ENCODE measurements around the gene ETV5. TPM values are rescaled to one million over a fixed set of nuclear protein-coding genes. Genes with fewer than 3 reads are reported as not detected.
A peak's percentile ranks its signal among the peaks of the same experiment; 100 is the strongest.
"Not testable (repeated sequence)": the region's sequence is repeated elsewhere in the genome, so short reads cannot be mapped to it uniquely, and the experiment has no call there.

Gene ETV5
- total RNA-seq, 2 experiments from 2014 or later: 0.74 to 1.3 TPM

DNA sequence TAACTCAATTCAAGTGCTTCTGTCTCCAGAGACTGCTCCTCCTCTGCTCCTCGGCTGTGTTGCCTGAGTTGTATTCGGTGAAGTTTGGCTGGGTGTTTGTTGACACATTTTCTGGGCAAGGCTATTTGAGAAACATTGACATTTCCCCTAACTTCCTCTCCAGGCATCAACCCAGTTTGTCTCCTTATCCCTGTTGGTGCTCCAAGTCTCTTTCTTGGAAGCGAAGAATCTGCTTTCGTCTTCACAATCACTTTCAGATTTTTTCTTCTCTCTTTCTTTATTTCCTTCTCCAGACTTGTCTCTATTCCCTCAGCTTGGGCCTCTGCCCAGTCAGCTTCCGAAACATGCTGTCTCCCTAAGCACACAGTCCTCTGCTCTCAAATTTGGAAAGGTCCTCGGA, 84.7 kb downstream of the ETV5 start:
- H3K36me3 Mint-ChIP-seq: no peaks in the 10 kb centered on the region
- ChIA-PET POLR2A (interaction anchor here (0.8 kb wide), 1 partner anchor 546 kb away, joined by 3 read pairs; the partner anchor contains the start of gene DNAJB11), CTCF (interaction anchor here (0.6 to 1.5 kb wide), 2 partner anchors 40 to 186 kb away, joined by 3 read pairs; no protein-coding TSS in a partner anchor)
- no peak for DNase-seq
- H3K4me1 Mint-ChIP-seq (ENCODE audit: low read depth): peaks cover 8% of the 10 kb centered on the region
- no peak overlapping the region for H3K4me3 Mint-ChIP-seq
- no peaks in the 10 kb centered on the region for H3K9me3 Mint-ChIP-seq
- intact Hi-C loops (cut with micrococcal nuclease): no loop called here
- no peak overlapping the region for H3K27ac Mint-ChIP-seq
- H3K27me3 Mint-ChIP-seq: peaks cover 8% of the 10 kb centered on the region

DNA sequence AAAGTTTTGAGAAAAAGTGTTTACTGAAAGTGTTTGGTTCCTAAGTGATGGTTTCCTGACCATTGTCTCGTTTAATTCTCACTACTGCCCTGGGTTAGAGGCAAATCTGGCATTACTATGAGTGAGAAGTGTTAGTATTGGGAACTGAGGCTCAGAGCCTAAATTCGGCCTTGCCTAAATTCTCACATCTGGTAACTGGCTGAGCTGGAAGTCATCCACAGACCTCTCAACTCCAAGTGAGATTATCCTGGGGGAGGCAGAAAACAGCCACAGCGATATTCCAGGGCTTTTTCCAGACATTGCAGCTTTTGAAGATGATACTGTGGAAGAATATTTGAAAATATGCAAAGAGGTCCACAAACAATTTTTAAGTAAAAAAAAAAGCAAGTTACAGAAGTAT, 86.0 kb downstream of the ETV5 start:
- Mint-ChIP-seq H3K9me3 (no peaks in the 10 kb centered on the region), H3K36me3 (no peaks in the 10 kb centered on the region), H3K27ac (no peak overlapping the region), H3K27me3 (peaks cover 8% of the 10 kb centered on the region), H3K4me3 (no peak overlapping the region), H3K4me1 (ENCODE audit: low read depth) (peaks cover 8% of the 10 kb centered on the region)
- ChIA-PET CTCF (no interaction called here), POLR2A (no interaction called here)
- no peak for DNase-seq
- intact Hi-C loops (cut with micrococcal nuclease): no loop called here

DNA sequence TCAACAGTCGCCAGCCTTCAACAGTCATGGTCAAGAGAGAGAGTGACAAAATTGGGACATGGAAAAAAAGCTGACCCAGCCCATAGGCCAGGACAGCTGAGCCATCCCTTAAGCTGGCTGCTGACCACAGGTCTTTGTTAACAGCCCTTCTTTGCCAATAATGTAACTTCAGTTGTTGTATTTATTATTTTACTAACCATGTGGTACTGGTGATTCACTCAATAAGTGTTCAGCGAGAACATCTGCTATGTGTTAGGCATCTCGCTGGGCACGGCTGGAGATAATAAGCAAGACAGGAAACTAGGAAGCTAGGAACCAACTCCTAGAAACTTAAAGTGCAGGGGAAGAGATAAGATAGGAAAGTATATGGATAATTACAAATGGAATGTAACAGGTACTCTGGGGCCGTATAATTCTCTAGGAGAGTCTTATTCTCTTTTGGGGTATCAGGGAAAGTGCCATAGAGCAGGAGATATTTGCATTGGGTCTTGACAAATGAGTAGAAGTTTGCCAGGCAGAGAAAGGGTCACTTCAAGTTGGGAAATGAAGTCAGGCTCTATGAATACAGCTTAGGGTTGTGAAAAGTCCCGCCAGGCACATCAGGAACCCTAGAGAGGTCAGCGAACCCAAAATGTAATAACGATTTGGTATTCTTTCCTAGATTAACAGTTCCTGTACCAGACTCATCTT, 87.1 kb downstream of the ETV5 start:
- Mint-ChIP-seq H3K36me3 (no peaks in the 10 kb centered on the region), H3K27me3 (peaks cover 8% of the 10 kb centered on the region), H3K9me3 (no peaks in the 10 kb centered on the region), H3K4me3 (no peak overlapping the region), H3K27ac (no peak overlapping the region), H3K4me1 (ENCODE audit: low read depth) (peaks cover 8% of the 10 kb centered on the region)
- intact Hi-C loops (cut with micrococcal nuclease): no loop called here
- POLR2A ChIA-PET: no interaction called here
- DNase-seq: no peak
- CTCF ChIA-PET: no interaction called here

DNA sequence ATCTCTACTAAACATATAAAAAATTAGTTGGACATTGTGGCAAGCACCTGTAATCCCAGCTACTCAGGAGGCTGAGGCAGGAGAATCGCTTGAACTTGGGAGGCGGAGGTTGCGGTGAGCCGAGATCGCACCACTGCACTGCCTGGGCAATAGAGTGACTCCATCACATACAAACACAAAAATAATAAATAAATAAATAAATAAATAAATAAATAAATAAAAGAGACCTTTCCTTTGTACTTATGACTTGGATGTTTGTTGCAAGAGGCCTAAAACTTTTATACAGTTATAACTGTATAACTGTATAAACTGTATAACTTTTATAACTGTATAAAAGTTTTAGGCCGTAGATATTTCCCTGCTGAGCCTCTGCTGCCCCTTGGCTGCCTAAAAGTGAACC, 87.6 kb downstream of the ETV5 start:
- H3K36me3 Mint-ChIP-seq; H3K4me3 Mint-ChIP-seq; H3K9me3 Mint-ChIP-seq; H3K27ac Mint-ChIP-seq; POLR2A ChIA-PET; H3K27me3 Mint-ChIP-seq; DNase-seq; H3K4me1 Mint-ChIP-seq (ENCODE audit: low read depth); CTCF ChIA-PET; intact Hi-C loops (cut with micrococcal nuclease): not testable (repeated sequence)

DNA sequence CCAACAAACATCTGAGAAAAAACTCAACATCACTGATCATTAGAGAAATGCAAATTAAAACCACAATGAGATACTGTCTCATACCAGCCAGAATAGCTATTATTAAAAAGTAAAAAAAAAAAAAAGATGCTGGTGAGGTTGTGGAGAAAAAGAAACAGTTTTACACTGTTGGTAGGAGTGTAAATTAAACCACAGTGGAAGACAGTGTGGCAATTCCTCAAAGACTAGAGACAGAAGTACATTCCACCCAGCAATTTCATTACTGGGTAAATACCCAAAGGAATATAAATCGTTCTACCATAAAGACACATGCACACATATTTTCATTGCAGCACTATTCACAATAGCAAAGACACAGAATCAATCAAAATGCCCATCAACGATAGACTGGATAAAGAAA, 89.6 kb downstream of the ETV5 start:
- H3K27me3 Mint-ChIP-seq; DNase-seq; intact Hi-C loops (cut with micrococcal nuclease); H3K36me3 Mint-ChIP-seq; H3K4me1 Mint-ChIP-seq (ENCODE audit: low read depth); H3K9me3 Mint-ChIP-seq; H3K4me3 Mint-ChIP-seq; H3K27ac Mint-ChIP-seq: not testable (repeated sequence)
- CTCF ChIA-PET: interaction anchor here (1.0 kb wide), 1 partner anchor 226 kb away, joined by 3 read pairs; no protein-coding TSS in a partner anchor
- POLR2A ChIA-PET: interaction anchor here (0.6 kb wide), 1 partner anchor 1788 kb away, joined by 4 read pairs; no protein-coding TSS in a partner anchor

DNA sequence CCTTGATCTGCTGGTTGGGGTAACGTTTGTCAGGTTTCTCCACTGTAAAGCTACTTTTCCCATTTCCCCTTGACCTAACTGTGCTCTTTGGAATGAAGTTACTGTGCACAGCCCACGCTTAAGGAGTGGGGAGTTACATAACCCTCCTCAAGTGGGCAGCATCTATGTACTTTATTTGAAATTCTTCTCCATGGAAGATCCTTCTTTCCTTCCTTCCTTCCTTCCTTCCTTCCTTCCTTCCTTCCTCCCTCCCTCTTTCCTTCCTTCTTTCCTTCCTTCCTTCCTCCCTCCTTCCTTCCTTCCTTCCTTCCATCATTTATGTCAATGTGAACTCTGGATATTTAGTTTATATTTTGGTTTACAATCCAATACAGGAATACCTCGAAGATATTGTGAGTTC, 94.0 kb downstream of the ETV5 start:
- ChIA-PET CTCF (no interaction called here), POLR2A (no interaction called here)
- peaks cover 14% of the 10 kb centered on the region for H3K27me3 Mint-ChIP-seq
- no peak for DNase-seq
- no peaks in the 10 kb centered on the region for H3K36me3 Mint-ChIP-seq
- no peaks in the 10 kb centered on the region for H3K9me3 Mint-ChIP-seq
- H3K27ac Mint-ChIP-seq: no peak overlapping the region
- no peak overlapping the region for H3K4me3 Mint-ChIP-seq
- H3K4me1 Mint-ChIP-seq (ENCODE audit: low read depth): no peaks in the 10 kb centered on the region
- intact Hi-C loops (cut with micrococcal nuclease): no loop called here

DNA sequence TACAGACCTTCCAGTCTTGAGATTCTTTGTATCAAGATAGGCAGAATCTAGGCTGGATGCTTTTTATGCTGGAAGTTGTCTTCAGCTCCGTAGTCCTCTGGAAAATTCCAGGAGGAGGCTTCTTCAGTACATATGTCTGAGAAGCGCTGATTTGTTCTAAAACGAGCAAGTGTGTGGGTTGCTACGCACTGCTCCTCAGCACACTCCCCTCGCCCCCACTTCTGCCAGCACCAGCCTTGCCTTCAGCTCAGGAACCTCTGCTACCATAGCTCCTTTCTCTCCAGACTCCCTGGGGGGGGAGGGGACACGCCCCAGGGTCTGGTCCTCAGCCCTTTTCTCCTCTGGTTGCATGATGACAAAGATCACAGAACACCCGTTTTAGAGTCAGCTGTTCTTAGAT, 95.6 kb downstream of the ETV5 start:
- H3K9me3 Mint-ChIP-seq: no peaks in the 10 kb centered on the region
- ChIA-PET POLR2A (no interaction called here), CTCF (no interaction called here)
- H3K27me3 Mint-ChIP-seq: peaks cover 17% of the 10 kb centered on the region
- no peaks in the 10 kb centered on the region for H3K36me3 Mint-ChIP-seq
- no peak overlapping the region for H3K4me3 Mint-ChIP-seq
- intact Hi-C loops (cut with micrococcal nuclease): no loop called here
- H3K4me1 Mint-ChIP-seq (ENCODE audit: low read depth): no peaks in the 10 kb centered on the region
- no peak for DNase-seq
- H3K27ac Mint-ChIP-seq: no peak overlapping the region

DNA sequence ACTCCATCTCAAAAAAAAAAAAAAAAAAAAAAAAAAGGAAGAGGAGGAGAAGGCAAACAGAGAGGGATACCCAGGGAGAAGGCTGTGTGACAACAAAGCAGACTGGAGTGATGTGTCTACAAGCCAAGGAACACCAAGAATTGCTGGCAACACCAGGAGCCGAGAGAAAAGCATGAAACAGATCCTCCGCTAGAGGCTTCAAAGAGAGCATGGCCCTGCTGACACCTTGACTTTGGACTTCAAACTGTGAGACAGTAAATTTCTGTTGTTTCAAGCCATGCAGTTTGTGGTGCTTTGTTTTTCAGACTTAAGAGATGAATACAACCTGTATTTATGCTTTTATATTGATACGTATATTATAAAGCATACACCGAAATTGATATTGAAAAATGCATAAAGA, 96.8 kb downstream of the ETV5 start:
- CTCF ChIA-PET: no interaction called here
- Mint-ChIP-seq H3K36me3 (no peaks in the 10 kb centered on the region), H3K27ac (no peak overlapping the region), H3K27me3 (peaks cover 17% of the 10 kb centered on the region), H3K4me1 (ENCODE audit: low read depth) (no peaks in the 10 kb centered on the region), H3K4me3 (no peak overlapping the region), H3K9me3 (no peaks in the 10 kb centered on the region)
- no peak for DNase-seq
- intact Hi-C loops (cut with micrococcal nuclease): no loop called here
- POLR2A ChIA-PET: no interaction called here

DNA sequence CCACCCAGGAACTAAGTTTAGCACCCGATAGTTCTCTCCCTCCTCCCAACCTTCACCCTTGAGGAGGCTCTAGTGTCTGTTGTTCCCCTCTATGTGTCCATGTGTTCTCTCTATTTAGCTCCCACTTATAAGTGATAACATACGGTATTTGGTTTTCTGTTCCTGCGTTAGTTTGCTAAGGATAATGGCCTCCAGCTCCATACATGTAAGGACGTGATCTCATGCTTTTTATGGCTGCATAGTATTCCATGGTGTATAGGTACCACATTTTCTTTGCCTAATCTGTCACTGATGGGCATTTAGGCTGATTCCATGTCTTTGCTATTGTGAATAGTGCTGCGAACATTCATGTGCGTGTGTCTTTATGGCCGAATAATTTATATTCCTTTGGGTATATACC, 104.2 kb downstream of the ETV5 start:
- POLR2A ChIA-PET: no interaction called here

DNA sequence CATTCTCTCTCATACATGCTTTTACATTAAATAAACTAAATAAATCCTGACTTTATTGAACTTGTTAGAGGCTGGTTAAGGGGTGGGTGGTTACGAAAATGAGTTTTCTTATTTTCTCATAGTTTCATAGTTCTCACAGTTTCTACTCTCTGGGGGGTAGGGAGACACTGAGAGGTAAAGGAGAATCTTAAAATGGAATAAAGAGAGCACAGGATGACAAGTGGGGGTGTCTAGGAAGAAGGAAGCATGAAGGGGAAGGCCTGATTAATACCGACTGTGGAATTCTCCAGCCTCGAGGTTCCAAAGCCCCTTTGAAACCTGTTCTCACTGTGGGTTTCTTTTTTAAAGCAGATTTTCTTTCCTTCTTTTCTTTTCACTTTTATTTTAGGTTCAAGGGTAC, 104.7 kb downstream of the ETV5 start:
- Mint-ChIP-seq H3K4me1 (ENCODE audit: low read depth) (peaks cover 13% of the 10 kb centered on the region), H3K9me3 (peaks cover 2% of the 10 kb centered on the region), H3K36me3 (no peaks in the 10 kb centered on the region), H3K27me3 (peaks cover 24% of the 10 kb centered on the region), H3K27ac (no peak overlapping the region), H3K4me3 (no peak overlapping the region)
- ChIA-PET CTCF (no interaction called here), POLR2A (no interaction called here)
- DNase-seq: no peak
- intact Hi-C loops (cut with micrococcal nuclease): loop anchor here (5.0 kb wide), 1 partner anchor 238 kb away; no protein-coding TSS in a partner anchor

More for the DNA sequence above, 104.2 kb downstream of the ETV5 start:
- intact Hi-C loops (cut with micrococcal nuclease): loop anchor here (5.0 kb wide), 1 partner anchor 238 kb away; no protein-coding TSS in a partner anchor
- H3K27me3 Mint-ChIP-seq: peaks cover 24% of the 10 kb centered on the region
- H3K4me1 Mint-ChIP-seq (ENCODE audit: low read depth): peaks cover 13% of the 10 kb centered on the region
- H3K9me3 Mint-ChIP-seq: peaks cover 2% of the 10 kb centered on the region
- no peaks in the 10 kb centered on the region for H3K36me3 Mint-ChIP-seq
- CTCF ChIA-PET: no interaction called here
- H3K4me3 Mint-ChIP-seq: no peak overlapping the region
- no peak overlapping the region for H3K27ac Mint-ChIP-seq
- DNase-seq: no peak

DNA sequence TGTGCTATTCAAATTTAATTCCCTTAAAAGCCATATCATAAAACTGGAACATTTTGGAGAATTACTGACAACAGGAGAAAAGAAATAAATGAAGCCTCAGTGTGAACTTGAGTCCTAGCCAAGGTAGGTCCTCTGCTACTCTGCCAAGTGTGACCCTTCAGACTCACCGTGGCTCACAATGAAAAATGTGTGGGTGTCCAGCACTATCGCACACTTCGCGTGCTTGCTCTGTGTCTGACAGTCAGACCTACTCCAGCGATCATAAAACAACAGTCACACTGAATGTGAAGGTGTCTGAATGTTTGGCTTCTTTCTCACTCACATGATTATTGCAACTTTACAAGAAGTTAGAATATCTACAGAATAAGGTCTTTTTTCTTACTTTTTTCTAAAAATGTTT, 105.3 kb downstream of the ETV5 start:
- ChIA-PET POLR2A (no interaction called here), CTCF (interaction anchor here (1.2 to 1.6 kb wide), 2 partner anchors 256 to 537 kb away, joined by 3 to 9 read pairs; no protein-coding TSS in a partner anchor)
- H3K36me3 Mint-ChIP-seq: no peaks in the 10 kb centered on the region
- H3K4me1 Mint-ChIP-seq (ENCODE audit: low read depth): peaks cover 13% of the 10 kb centered on the region
- H3K27me3 Mint-ChIP-seq: peaks cover 22% of the 10 kb centered on the region
- no peak overlapping the region for H3K4me3 Mint-ChIP-seq
- peaks cover 2% of the 10 kb centered on the region for H3K9me3 Mint-ChIP-seq
- H3K27ac Mint-ChIP-seq: no peak overlapping the region
- DNase-seq: peak; percentile 18
- intact Hi-C loops (cut with micrococcal nuclease): loop anchor here (5.0 kb wide), 1 partner anchor 239 kb away; no protein-coding TSS in a partner anchor

DNA sequence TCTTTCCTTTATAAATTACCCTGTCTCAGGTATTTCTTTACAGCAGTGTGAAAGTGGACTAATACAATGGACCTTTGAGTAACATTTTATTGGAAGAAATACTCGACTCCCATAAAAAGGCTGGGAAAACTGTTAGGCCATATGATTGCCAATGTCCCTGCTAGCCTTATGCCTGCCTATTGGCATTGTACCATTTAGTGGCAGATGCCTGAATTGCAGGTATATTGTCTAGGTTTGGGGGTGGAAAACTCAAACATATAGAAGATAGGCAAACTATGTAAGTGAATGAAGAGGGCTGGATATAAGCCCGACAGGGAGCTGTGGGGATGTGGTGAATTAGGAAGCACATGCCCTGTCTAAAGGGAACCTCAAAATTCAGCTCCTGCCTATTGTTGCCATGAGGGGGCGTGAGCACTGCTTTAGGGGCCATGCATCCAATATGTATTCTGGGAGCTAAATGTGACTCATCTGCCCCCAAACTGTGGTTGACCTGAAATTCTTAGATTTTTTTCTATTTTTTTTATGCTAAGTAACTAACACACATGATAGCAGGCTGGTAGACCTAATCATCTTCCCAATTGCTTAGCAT, 105.9 kb downstream of the ETV5 start:
- H3K4me1 Mint-ChIP-seq (ENCODE audit: low read depth): peaks cover 13% of the 10 kb centered on the region
- CTCF ChIA-PET: interaction anchor here (1.2 to 1.6 kb wide), 2 partner anchors 256 to 538 kb away, joined by 3 to 9 read pairs; no protein-coding TSS in a partner anchor
- POLR2A ChIA-PET: no interaction called here

DNA sequence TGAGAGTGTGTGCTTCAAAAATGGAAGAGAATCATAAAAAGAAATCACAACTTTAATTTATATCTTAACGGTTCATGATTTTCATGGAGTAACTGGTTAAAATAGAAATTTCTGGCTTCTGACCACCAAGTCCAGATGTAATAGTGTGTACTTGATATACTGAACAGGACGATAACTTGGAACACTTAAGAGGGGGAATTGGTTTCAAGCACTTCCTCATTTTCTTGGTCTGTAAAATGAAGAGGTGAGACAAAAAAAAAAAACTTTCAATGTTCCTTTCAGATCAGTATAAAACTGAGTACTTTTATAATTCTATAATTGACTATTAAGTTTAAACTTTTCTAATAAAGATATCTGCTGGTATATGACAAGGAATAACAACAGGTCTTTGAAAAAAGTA, 107.0 kb downstream of the ETV5 start:
- H3K27ac Mint-ChIP-seq: no peak overlapping the region
- H3K36me3 Mint-ChIP-seq: no peaks in the 10 kb centered on the region
- ChIA-PET POLR2A (no interaction called here), CTCF (no interaction called here)
- no peak for DNase-seq
- no peak overlapping the region for H3K4me3 Mint-ChIP-seq
- H3K4me1 Mint-ChIP-seq (ENCODE audit: low read depth): peaks cover 13% of the 10 kb centered on the region
- intact Hi-C loops (cut with micrococcal nuclease): loop anchor here (5.0 kb wide), 1 partner anchor 240 kb away; no protein-coding TSS in a partner anchor
- H3K9me3 Mint-ChIP-seq: peaks cover 2% of the 10 kb centered on the region
- H3K27me3 Mint-ChIP-seq: peaks cover 21% of the 10 kb centered on the region

More for the DNA sequence above, 105.9 kb downstream of the ETV5 start:
- Mint-ChIP-seq H3K36me3 (no peaks in the 10 kb centered on the region), H3K4me3 (no peak overlapping the region), H3K27me3 (peaks cover 22% of the 10 kb centered on the region), H3K27ac (no peak overlapping the region), H3K9me3 (peaks cover 2% of the 10 kb centered on the region)
- intact Hi-C loops (cut with micrococcal nuclease): loop anchor here (5.0 kb wide), 1 partner anchor 239 kb away; no protein-coding TSS in a partner anchor
- DNase-seq: peak; percentile 20

Measured in activated CD4-positive, alpha-beta memory T cell treated with anti-CD3 and anti-CD28 coated beads for 36 hours (primary cell).